OCI-LY3 (cell line): ENCODE data around the gene TCN2.
"Not testable (repeated sequence)": the region's sequence is repeated elsewhere in the genome, so short reads cannot be mapped to it uniquely, and the experiment has no call there.

Source experiments
- H2AFZ ChIP-seq: fragments of 200-600, 300-600 bp; shearing (Covaris generic); 2 replicates; pipeline ENCODE4 v1.6.0; 2014; ENCODE audit warnings: antibody characterized with exemption, low read depth, low read length
- H3K27ac ChIP-seq: fragments of 200-600, 300-600 bp; sonication (generic); 2 replicates; pipeline ENCODE4 v1.5.1; 2014; ENCODE audit warnings: mild to moderate bottlenecking, low read length, moderate library complexity, mixed read lengths
- H3K27me3 ChIP-seq: fragments of 200-600, 300-600 bp; sonication (generic); 2 replicates; pipeline ENCODE4 v1.6.1; 2014; ENCODE audit warnings: low read depth, low read length, mixed read lengths
- H3K36me3 ChIP-seq: fragments of 200-600, 300-600 bp; sonication (generic); replicated peaks from 2 replicates; pipeline ENCODE3; 2014; ENCODE audit warnings: low read depth, low read length, mixed read lengths
- H3K4me1 ChIP-seq: fragments of 300-600, 200-600 bp; sonication (generic); 2 replicates; pipeline ENCODE4 v1.6.1; 2014; ENCODE audit warnings: low read length, mixed read lengths
- H3K4me2 ChIP-seq: fragments of 200-600, 300-600 bp; sonication (generic); 2 replicates; pipeline ENCODE4 v1.6.1; 2014; ENCODE audit warnings: low read length, mixed read lengths
- H3K4me3 ChIP-seq: fragments of 300-600, 200-600 bp; sonication (generic); 2 replicates; pipeline ENCODE4 v1.5.1; 2014; ENCODE audit warnings: antibody characterized with exemption, mild to moderate bottlenecking, low read length, moderate library complexity
- H3K79me2 ChIP-seq: fragments of 300-600, 200-600 bp; shearing (Covaris generic); 2 replicates; pipeline ENCODE4 v1.6.1; 2014; ENCODE audit warnings: mild to moderate bottlenecking, low read length, mixed read lengths
- H3K9ac ChIP-seq: fragments of 300-600, 200-600 bp; shearing (Covaris generic); 2 replicates; pipeline ENCODE4 v1.6.0; 2014; ENCODE audit warnings: mild to moderate bottlenecking, low read length, moderate library complexity
- H3K9me3 ChIP-seq: fragments of 200-600, 300-600 bp; shearing (Covaris generic); 2 replicates; pipeline ENCODE4 v1.6.1; 2014; ENCODE audit warnings: low read length, mixed read lengths; ENCODE audit not compliant: insufficient read depth
- H4K20me1 ChIP-seq: fragments of 200-600, 300-600 bp; sonication (generic); 2 replicates; pipeline ENCODE4 v1.6.1; 2016; ENCODE audit warnings: low read length, mixed read lengths; ENCODE audit not compliant: insufficient read depth
- EZH2phosphoT487 ChIP-seq: fragments of 200-600 bp; shearing (Covaris generic); IDR thresholded peaks from 2 replicates; pipeline ENCODE4 v1.6.1; 2018; ENCODE audit warnings: antibody characterized with exemption, mixed run types, low read depth
- TF ChIP-seq, protein P1 (sequence below): fragments of 200-600, 300-600 bp; sonication (generic); IDR thresholded peaks from 2 replicates; pipeline ENCODE4 v1.5.1; 2014; ENCODE audit warnings: antibody characterized with exemption, low read length, low read depth

Gene TCN2

GRCh38 chr22:30674482-30674881 is 67.5 kb downstream of the TCN2 start:
- no peak overlapping the region for H3K4me3 ChIP-seq
- no peaks in the 10 kb centered on the region for H4K20me1 ChIP-seq
- H3K79me2 ChIP-seq: no peaks in the 10 kb centered on the region
- peaks cover 26% of the 10 kb centered on the region for H3K27me3 ChIP-seq
- no peak for TF ChIP-seq EZH2phosphoT487
- TF ChIP-seq, protein P1, sequence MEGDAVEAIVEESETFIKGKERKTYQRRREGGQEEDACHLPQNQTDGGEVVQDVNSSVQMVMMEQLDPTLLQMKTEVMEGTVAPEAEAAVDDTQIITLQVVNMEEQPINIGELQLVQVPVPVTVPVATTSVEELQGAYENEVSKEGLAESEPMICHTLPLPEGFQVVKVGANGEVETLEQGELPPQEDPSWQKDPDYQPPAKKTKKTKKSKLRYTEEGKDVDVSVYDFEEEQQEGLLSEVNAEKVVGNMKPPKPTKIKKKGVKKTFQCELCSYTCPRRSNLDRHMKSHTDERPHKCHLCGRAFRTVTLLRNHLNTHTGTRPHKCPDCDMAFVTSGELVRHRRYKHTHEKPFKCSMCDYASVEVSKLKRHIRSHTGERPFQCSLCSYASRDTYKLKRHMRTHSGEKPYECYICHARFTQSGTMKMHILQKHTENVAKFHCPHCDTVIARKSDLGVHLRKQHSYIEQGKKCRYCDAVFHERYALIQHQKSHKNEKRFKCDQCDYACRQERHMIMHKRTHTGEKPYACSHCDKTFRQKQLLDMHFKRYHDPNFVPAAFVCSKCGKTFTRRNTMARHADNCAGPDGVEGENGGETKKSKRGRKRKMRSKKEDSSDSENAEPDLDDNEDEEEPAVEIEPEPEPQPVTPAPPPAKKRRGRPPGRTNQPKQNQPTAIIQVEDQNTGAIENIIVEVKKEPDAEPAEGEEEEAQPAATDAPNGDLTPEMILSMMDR: no peak
- no peaks in the 10 kb centered on the region for H3K36me3 ChIP-seq
- H3K4me1 ChIP-seq: no peaks in the 10 kb centered on the region
- no peak overlapping the region for H3K9ac ChIP-seq
- no peak overlapping the region for H3K4me2 ChIP-seq
- no peaks in the 10 kb centered on the region for H3K9me3 ChIP-seq
- no peak overlapping the region for H2AFZ ChIP-seq
- H3K27ac ChIP-seq: no peak overlapping the region

DNA sequence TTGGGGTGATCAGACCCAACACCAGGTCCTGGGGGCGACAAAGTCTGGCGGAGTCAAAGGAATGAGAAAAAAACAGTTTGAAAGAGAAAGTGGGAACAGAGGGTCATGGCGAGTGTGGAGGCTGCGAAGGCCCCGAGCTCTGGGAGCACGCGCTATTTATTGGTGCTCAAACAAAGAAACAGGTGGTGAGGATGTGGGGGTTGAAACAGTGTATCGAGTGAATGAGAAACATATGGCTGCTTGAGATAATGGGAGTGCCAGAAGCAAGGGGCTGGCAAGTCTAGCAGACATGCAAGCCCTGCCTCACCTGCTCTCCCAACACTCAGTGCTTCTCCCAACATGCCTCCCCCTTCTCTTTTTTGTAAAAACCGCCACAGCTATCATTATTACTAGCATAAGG is 68.5 kb downstream of the TCN2 start:
- no peaks in the 10 kb centered on the region for H3K79me2 ChIP-seq
- H3K4me2 ChIP-seq: no peak overlapping the region
- no peaks in the 10 kb centered on the region for H4K20me1 ChIP-seq
- H3K4me1 ChIP-seq: peaks cover under 1% of the 10 kb centered on the region; the same call in 1 of the 2 replicates
- H3K27me3 ChIP-seq: peaks cover 29% of the 10 kb centered on the region
- no peaks in the 10 kb centered on the region for H3K9me3 ChIP-seq
- no peak overlapping the region for H3K9ac ChIP-seq
- TF ChIP-seq, protein P1: no peak
- no peak for TF ChIP-seq EZH2phosphoT487
- H2AFZ ChIP-seq: no peak overlapping the region
- no peak overlapping the region for H3K4me3 ChIP-seq
- H3K27ac ChIP-seq: no peak overlapping the region
- H3K36me3 ChIP-seq: no peaks in the 10 kb centered on the region

DNA sequence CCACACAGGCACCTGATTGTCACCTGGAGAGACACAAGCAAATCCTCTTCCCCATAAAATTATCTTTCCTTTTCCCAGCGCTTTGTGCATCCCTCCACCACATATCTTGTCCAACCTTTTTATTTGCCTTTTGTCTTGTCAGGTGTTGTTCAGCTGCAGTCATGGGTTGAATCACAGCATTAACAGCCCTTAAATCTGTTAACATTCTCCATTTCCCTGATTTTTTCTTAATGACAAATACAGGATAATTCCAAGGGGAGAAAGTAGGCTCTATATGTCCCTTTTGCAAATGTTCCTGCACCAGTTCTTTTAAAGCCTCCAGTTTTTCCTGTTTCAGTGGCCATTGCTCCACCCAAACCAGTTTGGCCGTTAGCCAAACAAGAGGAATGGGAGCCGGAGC is 69.6 kb downstream of the TCN2 start:
- H3K4me3 ChIP-seq, H3K79me2 ChIP-seq, H2AFZ ChIP-seq, H3K9me3 ChIP-seq, H3K27ac ChIP-seq, H3K36me3 ChIP-seq, H3K4me2 ChIP-seq, H3K9ac ChIP-seq, H3K4me1 ChIP-seq, H4K20me1 ChIP-seq: not testable (repeated sequence)
- H3K27me3 ChIP-seq: peaks cover 29% of the 10 kb centered on the region
